Osteocyte (in vitro differentiated cells): ENCODE results near the gene RRAD. TPM values are rescaled to one million over a fixed set of nuclear protein-coding genes. Genes with fewer than 3 reads are reported as not detected.

Experiments used
- DNase-seq: peaks from one replicate; pipeline ENCODE4 v3.0.0; 2021; ENCODE audit warnings: mixed read lengths; ENCODE audit not compliant: unreplicated experiment; ENCODE audit errors: extremely low spot score
- H3K27ac Mint-ChIP-seq: one replicate; pipeline ENCODE4 v1.8.0; 2021; ENCODE audit warnings: mild to moderate bottlenecking, mixed read lengths; ENCODE audit not compliant: unreplicated experiment
- H3K27me3 Mint-ChIP-seq: one replicate; pipeline ENCODE4 v1.8.0; 2021; ENCODE audit warnings: mixed read lengths; ENCODE audit not compliant: unreplicated experiment
- H3K36me3 Mint-ChIP-seq: one replicate; pipeline ENCODE4 v1.8.0; 2021; ENCODE audit warnings: mixed read lengths; ENCODE audit not compliant: unreplicated experiment
- H3K4me1 Mint-ChIP-seq: one replicate; pipeline ENCODE4 v1.8.0; 2021; ENCODE audit warnings: mixed read lengths; ENCODE audit not compliant: unreplicated experiment
- H3K4me3 Mint-ChIP-seq: one replicate; pipeline ENCODE4 v1.8.0; 2021; ENCODE audit warnings: mild to moderate bottlenecking, moderate library complexity, mixed read lengths; ENCODE audit not compliant: unreplicated experiment
- H3K9me3 Mint-ChIP-seq: one replicate; pipeline ENCODE4 v1.8.0; 2021; ENCODE audit warnings: mixed read lengths; ENCODE audit not compliant: unreplicated experiment
- CTCF ChIP-seq: fragments of 200-600 bp; sonication (generic); IDR thresholded peaks from 2 replicates; pipeline ENCODE4 v1.5.0; 2021; ENCODE audit warnings: antibody characterized with exemption, mild to moderate bottlenecking, moderate library complexity
- total RNA-seq: library from RNA; stranded (reverse); gene quantifications from 2 replicates; pipeline ENCODE4 v1.2.1, GENCODE V29; 2021

The RRAD gene
- total RNA-seq, 1 donor from 2014 or later = 0.89 TPM

- Mint-ChIP-seq H3K27ac (no peak overlapping the region), H3K9me3 (no peaks in the 10 kb centered on the region), H3K27me3 (peaks cover 4% of the 10 kb centered on the region), H3K4me3 (no peak overlapping the region), H3K4me1 (peaks cover 42% of the 10 kb centered on the region), H3K36me3 (no peaks in the 10 kb centered on the region)
- TF ChIP-seq CTCF = peak; percentile 49
- DNase-seq = no peak
Measured at GRCh38 chr16:66928702-66929388, 3.5 kb upstream of the RRAD start.

- Mint-ChIP-seq H3K9me3 (no peaks in the 10 kb centered on the region), H3K4me1 (peaks cover 42% of the 10 kb centered on the region), H3K27ac (peak overlapping the region; percentile 71), H3K27me3 (peaks cover 4% of the 10 kb centered on the region), H3K4me3 (no peak overlapping the region), H3K36me3 (peaks cover 2% of the 10 kb centered on the region)
- no peak for DNase-seq
- no peak for TF ChIP-seq CTCF
Measured at GRCh38 chr16:66927918-66928649, 2.7 kb upstream of the RRAD start.

DNA sequence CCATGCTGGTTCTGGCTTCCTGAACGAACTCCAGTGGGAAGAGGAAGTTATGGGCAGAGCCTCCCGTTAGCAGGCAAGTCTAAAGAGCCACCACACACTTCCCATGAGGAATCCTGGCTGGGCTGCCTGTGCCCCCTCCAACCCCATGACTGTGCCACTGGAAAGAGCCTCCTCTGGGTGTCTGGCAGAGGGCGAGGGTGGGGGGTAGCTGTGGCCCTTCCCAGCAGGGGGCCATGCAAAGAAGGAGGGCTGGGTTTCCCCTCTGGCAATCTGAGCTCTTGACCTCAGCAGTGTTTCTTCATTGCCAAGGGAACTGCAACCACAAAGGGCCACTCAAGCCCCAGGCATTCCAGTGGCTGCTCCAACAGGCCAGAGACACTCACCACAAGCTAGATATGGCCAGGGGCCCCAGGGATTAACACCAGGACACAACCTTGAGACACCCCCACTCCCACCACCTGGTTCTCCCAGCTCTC lies 1.7 kb upstream of the RRAD start:
- Mint-ChIP-seq H3K27ac (peak overlapping the region; percentile 71), H3K27me3 (peaks cover 4% of the 10 kb centered on the region), H3K9me3 (no peaks in the 10 kb centered on the region), H3K4me3 (no peak overlapping the region), H3K36me3 (peaks cover 2% of the 10 kb centered on the region), H3K4me1 (peaks cover 37% of the 10 kb centered on the region)
- no peak for TF ChIP-seq CTCF
- DNase-seq = no peak

DNA sequence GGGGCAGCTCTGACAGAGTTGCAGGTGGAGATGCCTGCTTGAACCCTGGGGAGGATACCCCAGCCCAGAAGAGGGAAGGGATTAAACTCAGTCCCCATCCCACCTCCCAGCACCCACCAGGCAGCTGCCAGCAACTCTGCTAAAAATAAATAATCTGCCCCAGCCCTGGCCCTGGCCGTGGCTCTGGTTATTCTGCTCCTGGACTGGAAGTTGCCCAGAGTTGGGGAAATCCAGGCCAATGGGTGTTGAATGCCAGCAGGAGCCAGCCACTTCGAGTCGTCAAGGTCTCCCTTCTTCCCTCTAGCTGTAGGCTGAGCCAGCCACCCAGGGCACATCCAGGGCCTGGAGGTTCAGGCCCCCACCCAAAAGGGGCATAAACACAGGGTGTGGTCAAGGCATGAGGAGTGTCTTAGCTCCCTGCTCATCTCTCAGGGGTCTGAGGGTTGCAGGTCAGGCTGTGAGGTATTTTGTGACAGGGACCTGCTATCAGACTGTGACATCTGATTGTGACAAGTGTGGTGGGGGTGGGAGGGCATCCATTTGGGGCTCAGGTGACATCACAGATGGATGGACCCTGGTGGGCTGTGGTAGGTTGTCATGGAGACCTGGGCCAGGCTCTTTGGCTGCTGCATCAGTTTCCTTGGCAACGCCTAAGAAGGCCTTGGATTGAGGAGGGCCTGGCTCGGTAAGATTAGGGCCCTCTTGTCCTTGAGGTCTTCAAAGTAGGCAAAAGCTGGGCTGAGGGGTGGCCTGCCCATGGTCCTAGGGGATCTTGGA lies 1.0 kb upstream of the RRAD start:
- Mint-ChIP-seq H3K27me3 (peaks cover 4% of the 10 kb centered on the region), H3K36me3 (peaks cover 2% of the 10 kb centered on the region), H3K27ac (peak overlapping the region; percentile 71), H3K4me1 (peaks cover 37% of the 10 kb centered on the region), H3K4me3 (no peak overlapping the region), H3K9me3 (no peaks in the 10 kb centered on the region)
- no peak for DNase-seq
- TF ChIP-seq CTCF = no peak
